ENCODE data around the gene PACSIN2. TPM values are rescaled to one million over a fixed set of nuclear protein-coding genes. Genes with fewer than 3 reads are reported as not detected.

The PACSIN2 gene
- total and polyA plus RNA-seq, 4 donors: 40.3 to 149 (median 84.0) TPM

DNA sequence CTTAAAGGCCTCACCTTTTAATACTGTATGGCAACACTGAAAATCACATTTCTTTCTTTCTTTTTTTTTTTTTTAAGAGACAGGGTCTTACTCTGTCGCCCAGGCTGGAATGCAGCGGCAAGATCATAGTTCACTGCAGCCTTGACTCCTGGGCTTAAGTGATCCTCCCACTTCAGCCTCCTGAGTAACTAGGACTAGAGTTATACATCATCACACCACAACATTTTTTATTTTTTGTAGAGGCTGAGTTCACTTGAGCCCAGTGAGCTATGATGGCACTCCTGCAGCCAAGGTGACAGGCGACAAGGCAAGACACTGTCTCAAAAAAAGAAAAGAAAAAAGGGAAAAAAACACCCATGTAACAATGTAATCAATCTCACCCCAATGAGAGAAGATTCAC is 167.8 kb downstream of the PACSIN2 start:
- Histone ChIP-seq H3K27me3 (ENCODE audit: control insufficient read depth in 3 of 3, insufficient read depth in 3 of 3, low read length in 2 of 3) (no peaks in the 10 kb centered on the region), H3K4me3 (no peak overlapping the region), H3K9me3 (ENCODE audit: control insufficient read depth in 4 of 4, insufficient read depth in 3 of 4, low read length in 3 of 4) (no peaks in the 10 kb centered on the region), H3K9ac (ENCODE audit: insufficient read depth in 1 of 2, low read length in 2 of 2) (no peak overlapping the region), H3K4me1 (ENCODE audit: control insufficient read depth in 5 of 5, insufficient read depth in 5 of 5, low read length in 5 of 5) (peaks cover 0 to 7% (median 0%) of the 10 kb centered on the region in 5 donors), H3K36me3 (ENCODE audit: control insufficient read depth in 4 of 4, insufficient read depth in 4 of 4, low read length in 4 of 4) (peaks cover 8 to 23% (median 11%) of the 10 kb centered on the region in 4 donors), H3K27ac (ENCODE audit: low read depth in 1 of 2, low read length in 1 of 2) (no peak overlapping the region)
- TF ChIP-seq, protein P1, sequence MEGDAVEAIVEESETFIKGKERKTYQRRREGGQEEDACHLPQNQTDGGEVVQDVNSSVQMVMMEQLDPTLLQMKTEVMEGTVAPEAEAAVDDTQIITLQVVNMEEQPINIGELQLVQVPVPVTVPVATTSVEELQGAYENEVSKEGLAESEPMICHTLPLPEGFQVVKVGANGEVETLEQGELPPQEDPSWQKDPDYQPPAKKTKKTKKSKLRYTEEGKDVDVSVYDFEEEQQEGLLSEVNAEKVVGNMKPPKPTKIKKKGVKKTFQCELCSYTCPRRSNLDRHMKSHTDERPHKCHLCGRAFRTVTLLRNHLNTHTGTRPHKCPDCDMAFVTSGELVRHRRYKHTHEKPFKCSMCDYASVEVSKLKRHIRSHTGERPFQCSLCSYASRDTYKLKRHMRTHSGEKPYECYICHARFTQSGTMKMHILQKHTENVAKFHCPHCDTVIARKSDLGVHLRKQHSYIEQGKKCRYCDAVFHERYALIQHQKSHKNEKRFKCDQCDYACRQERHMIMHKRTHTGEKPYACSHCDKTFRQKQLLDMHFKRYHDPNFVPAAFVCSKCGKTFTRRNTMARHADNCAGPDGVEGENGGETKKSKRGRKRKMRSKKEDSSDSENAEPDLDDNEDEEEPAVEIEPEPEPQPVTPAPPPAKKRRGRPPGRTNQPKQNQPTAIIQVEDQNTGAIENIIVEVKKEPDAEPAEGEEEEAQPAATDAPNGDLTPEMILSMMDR (IDR thresholded peaks at IDR 0.05; ENCODE audit: control extremely low read depth, extremely low read depth): no peak
- 83 to 100% methylated on average over 3 of the region's 3 CpGs for WGBS, 2 donors
- DNase-seq: no peak
- no peak for ATAC-seq (ENCODE audit: insufficient read depth, low FRiP score)

DNA sequence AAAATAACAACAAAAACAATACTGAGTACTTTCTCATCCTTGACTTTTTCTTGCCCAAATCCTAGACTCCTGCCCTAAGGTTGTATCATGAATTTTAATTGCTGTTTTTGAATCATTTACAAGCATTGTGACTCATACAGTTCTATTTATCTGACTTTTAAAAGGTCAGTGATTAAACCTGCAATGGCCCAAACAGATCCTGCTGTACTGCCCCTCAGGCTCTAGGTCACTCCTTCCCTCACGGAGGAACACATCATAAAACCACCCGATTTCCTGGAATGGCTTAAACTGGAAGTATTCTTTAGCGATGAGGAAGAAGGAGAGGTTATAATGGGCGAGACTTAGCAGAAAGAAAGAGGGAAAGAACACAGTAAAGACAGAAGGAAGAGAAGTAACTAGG is 170.2 kb downstream of the PACSIN2 start:
- 69 to 85% methylated on average over 4 of the region's 4 CpGs for WGBS, 2 donors
- Histone ChIP-seq H3K9me3 (ENCODE audit: control insufficient read depth in 4 of 4, insufficient read depth in 3 of 4, low read length in 3 of 4) (no peaks in the 10 kb centered on the region), H3K4me3 (no peak overlapping the region), H3K9ac (ENCODE audit: insufficient read depth in 1 of 2, low read length in 2 of 2) (no peak overlapping the region), H3K36me3 (ENCODE audit: control insufficient read depth in 4 of 4, insufficient read depth in 4 of 4, low read length in 4 of 4) (peaks cover 8 to 23% (median 14%) of the 10 kb centered on the region in 4 donors), H3K27ac (ENCODE audit: low read depth in 1 of 2, low read length in 1 of 2) (no peak overlapping the region), H3K27me3 (ENCODE audit: control insufficient read depth in 3 of 3, insufficient read depth in 3 of 3, low read length in 2 of 3) (no peaks in the 10 kb centered on the region), H3K4me1 (ENCODE audit: control insufficient read depth in 5 of 5, insufficient read depth in 5 of 5, low read length in 5 of 5) (peaks cover 0 to 7% (median 0%) of the 10 kb centered on the region in 5 donors)
- DNase-seq (no peak), ATAC-seq (ENCODE audit: insufficient read depth, low FRiP score) (no peak)
- TF ChIP-seq, protein P1 (IDR thresholded peaks at IDR 0.05; ENCODE audit: control extremely low read depth, extremely low read depth): no peak

DNA sequence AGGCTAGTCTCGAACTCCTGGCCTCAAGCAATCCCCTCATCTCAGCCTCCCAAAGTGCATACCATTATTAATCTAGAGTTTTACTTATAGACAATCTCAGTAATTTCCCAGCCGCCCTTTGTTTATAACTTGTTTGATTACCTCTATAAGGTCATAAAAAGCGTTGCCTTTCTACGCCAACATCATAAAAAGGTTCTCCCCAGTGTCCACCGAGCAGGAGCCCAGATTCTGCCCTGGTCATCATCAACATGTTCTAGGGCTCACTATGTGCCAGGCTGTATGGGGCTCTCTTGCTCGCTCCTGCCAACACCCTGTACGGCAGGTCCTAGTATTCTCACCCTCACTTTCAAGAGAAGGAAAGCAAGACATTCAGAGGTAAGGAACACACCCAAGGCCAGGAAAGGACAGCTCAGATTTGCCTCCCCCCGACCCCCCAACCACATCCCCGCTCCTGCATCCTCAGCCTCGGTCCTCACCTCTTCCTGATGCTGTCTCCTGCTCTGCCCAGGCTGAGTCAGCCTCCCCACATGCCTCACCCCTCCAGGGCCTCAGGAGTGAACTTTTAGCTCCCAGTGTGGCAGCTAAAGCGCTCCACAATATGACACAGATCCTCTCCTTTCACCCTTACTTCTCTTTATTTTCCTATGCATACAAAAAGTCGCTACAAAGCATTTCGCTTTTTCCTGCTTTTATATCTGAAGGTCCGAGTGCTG is 172.1 kb downstream of the PACSIN2 start:
- TF ChIP-seq, protein P1 (IDR thresholded peaks at IDR 0.05; ENCODE audit: control extremely low read depth, extremely low read depth): no peak
- ATAC-seq (ENCODE audit: insufficient read depth, low FRiP score): no peak
- no peak overlapping the region for H3K27ac ChIP-seq (ENCODE audit: low read depth in 1 of 2, low read length in 1 of 2)
- no peak overlapping the region for H3K4me3 ChIP-seq
- WGBS, 2 donors: 91 to 92% methylated on average over 14 of the region's 14 CpGs
- peaks cover 11 to 23% (median 15%) of the 10 kb centered on the region in 4 donors for H3K36me3 ChIP-seq (ENCODE audit: control insufficient read depth in 4 of 4, insufficient read depth in 4 of 4, low read length in 4 of 4)
- H3K9me3 ChIP-seq (ENCODE audit: control insufficient read depth in 4 of 4, insufficient read depth in 3 of 4, low read length in 3 of 4): no peaks in the 10 kb centered on the region
- no peak for DNase-seq
- H3K9ac ChIP-seq (ENCODE audit: insufficient read depth in 1 of 2, low read length in 2 of 2): no peak overlapping the region
- H3K4me1 ChIP-seq (ENCODE audit: control insufficient read depth in 5 of 5, insufficient read depth in 5 of 5, low read length in 5 of 5): peaks cover 0 to 5% (median 0%) of the 10 kb centered on the region in 5 donors
- H3K27me3 ChIP-seq (ENCODE audit: control insufficient read depth in 3 of 3, insufficient read depth in 3 of 3, low read length in 2 of 3): no peaks in the 10 kb centered on the region
